IMR-90 (cell line): ENCODE measurements around the gene RNPEP. TPM values are rescaled to one million over a fixed set of nuclear protein-coding genes. Genes with fewer than 3 reads are reported as not detected.

Source experiments
- ATAC-seq: fragments of 200-7000 bp; cut with Tn5 transposase; 2 replicates; pipeline ENCODE4 v1.9.1; 2020; ENCODE audit warnings: low read depth, mild to moderate bottlenecking, moderate library complexity
- BruUV-seq: library from RNA; stranded (reverse); fragments of 400-500 nt; replicated peaks from 2 replicates; lab custom pipeline; 2021; lab: Mats Ljungman, UMichigan
- CTCF ChIA-PET: fragments of 300-600 bp; formaldehyde crosslinking; extraction: SDS; loops from one replicate; lab custom pipeline; 2021; ENCODE audit warnings: antibody characterized with exemption; lab: Yijun Ruan, JAX
- POLR2A ChIA-PET: fragments of 300-600 bp; sonication (Branson Sonifier 250); formaldehyde crosslinking; loops from one replicate; lab custom pipeline; 2022; ENCODE audit warnings: antibody characterized with exemption; ENCODE audit not compliant: unreplicated experiment; lab: Charles Lee
- DNase-seq: peaks from one replicate; pipeline ENCODE4 v3.0.0; 2013
- H2AFZ ChIP-seq: replicated peaks from 2 replicates; pipeline ENCODE3; 2013; ENCODE audit warnings: low read length, mild to moderate bottlenecking; ENCODE audit not compliant: poor library complexity
- H2AK5ac ChIP-seq: 2 replicates; pipeline ENCODE4 v1.6.1; 2013; ENCODE audit warnings: low read depth, low read length, inconsistent platforms
- H2AK9ac ChIP-seq: replicated peaks from 2 replicates; pipeline ENCODE3; 2013; ENCODE audit warnings: mild to moderate bottlenecking, low read depth, low read length, moderate library complexity; ENCODE audit not compliant: poor library complexity
- H2BK120ac ChIP-seq: 2 replicates; pipeline ENCODE4 v1.6.1; 2013; ENCODE audit warnings: low read depth, low read length, inconsistent platforms
- H2BK15ac ChIP-seq: 3 replicates; pipeline ENCODE4 v1.6.1; 2013; ENCODE audit warnings: low read depth, low read length, inconsistent platforms
- H2BK20ac ChIP-seq: 2 replicates; pipeline ENCODE4 v1.6.1; 2013; ENCODE audit warnings: low read depth, mild to moderate bottlenecking, inconsistent platforms, low read length, moderate library complexity
- H2BK5ac ChIP-seq: 2 replicates; pipeline ENCODE4 v1.6.1; 2013; ENCODE audit warnings: mild to moderate bottlenecking, low read depth, low read length, inconsistent platforms; ENCODE audit not compliant: poor library complexity, severe bottlenecking
- H3K14ac ChIP-seq: replicated peaks from 2 replicates; pipeline ENCODE4 v1.6.1; 2013; ENCODE audit warnings: low read depth, low read length, inconsistent platforms
- H3K18ac ChIP-seq: 2 replicates; pipeline ENCODE4 v1.6.1; 2013; ENCODE audit warnings: low read depth, low read length, control low read depth
- H3K23ac ChIP-seq: 2 replicates; pipeline ENCODE4 v1.6.1; 2013; ENCODE audit warnings: low read depth, low read length, inconsistent platforms
- H3K27ac ChIP-seq: 2 replicates; pipeline ENCODE4 v1.5.1; 2013; ENCODE audit warnings: mild to moderate bottlenecking, control low read depth, low read length; ENCODE audit not compliant: insufficient read depth
- H3K27me3 ChIP-seq: 2 replicates; pipeline ENCODE4 v1.6.1; 2013; ENCODE audit warnings: low read length; ENCODE audit not compliant: control insufficient read depth, insufficient read depth
- H3K36me3 ChIP-seq: 2 replicates; pipeline ENCODE4 v1.6.1; 2013; ENCODE audit warnings: low read length, mixed read lengths; ENCODE audit not compliant: control insufficient read depth, insufficient read depth
- H3K4ac ChIP-seq: 2 replicates; pipeline ENCODE4 v1.6.1; 2013; ENCODE audit warnings: low read depth, low read length, inconsistent platforms
- H3K4me1 ChIP-seq: 2 replicates; pipeline ENCODE4 v1.6.1; 2013; ENCODE audit warnings: low read length, mixed read lengths; ENCODE audit not compliant: control insufficient read depth, insufficient read depth
- H3K4me2 ChIP-seq: 2 replicates; pipeline ENCODE4 v1.6.1; 2013; ENCODE audit warnings: low read depth, mild to moderate bottlenecking, control low read depth, low read length, moderate library complexity
- H3K4me3 ChIP-seq: 2 replicates; pipeline ENCODE4 v1.5.1; 2013; ENCODE audit warnings: low read depth, mild to moderate bottlenecking, control low read depth, low read length, moderate library complexity; ENCODE audit not compliant: insufficient read depth
- H3K56ac ChIP-seq: 2 replicates; pipeline ENCODE4 v1.6.1; 2013; ENCODE audit warnings: low read length, inconsistent platforms; ENCODE audit not compliant: insufficient read depth; ENCODE audit errors: extremely low read depth
- H3K79me1 ChIP-seq, 2 experiments: 2 replicates each; pipeline ENCODE4 v1.6.1; 2013; ENCODE audit warnings: low read length in 2 of 2, inconsistent platforms in 1 of 2, low read depth in 1 of 2
- H3K9ac ChIP-seq: 2 replicates; pipeline ENCODE4 v1.6.1; 2013; ENCODE audit warnings: low read depth, low read length, control low read depth
- H3K9me1 ChIP-seq: 2 replicates; pipeline ENCODE4 v1.6.1; 2013; ENCODE audit warnings: low read length, inconsistent platforms; ENCODE audit not compliant: insufficient read depth
- H3K9me3 ChIP-seq: 2 replicates; pipeline ENCODE4 v1.6.1; 2013; ENCODE audit warnings: low read length; ENCODE audit not compliant: control insufficient read depth, insufficient read depth
- H4K20me1 ChIP-seq: 2 replicates; pipeline ENCODE4 v1.6.1; 2013; ENCODE audit warnings: low read length, inconsistent platforms; ENCODE audit not compliant: insufficient read depth
- H4K5ac ChIP-seq: 2 replicates; pipeline ENCODE4 v1.6.1; 2013; ENCODE audit warnings: mild to moderate bottlenecking, low read depth, low read length, control low read depth
- H4K8ac ChIP-seq, 2 experiments: 2 replicates each; pipeline ENCODE4 v1.6.1; 2013; ENCODE audit warnings: low read depth in 2 of 2, low read length in 2 of 2, control low read depth in 1 of 2, inconsistent platforms in 1 of 2
- H4K91ac ChIP-seq: 2 replicates; pipeline ENCODE4 v1.6.1; 2013; ENCODE audit warnings: low read depth, low read length, inconsistent platforms; ENCODE audit not compliant: insufficient read depth
- BHLHE40 ChIP-seq: fragments of 150-350 bp; IDR thresholded peaks from 2 replicates; pipeline ENCODE4 v1.6.1; 2016; ENCODE audit warnings: mild to moderate bottlenecking, low read depth, low read length
- CEBPB ChIP-seq: IDR thresholded peaks from 2 replicates; pipeline ENCODE4 v1.6.1; 2012; ENCODE audit warnings: low read depth, low read length, improper control_type of control experiment
- CHD1 ChIP-seq: IDR thresholded peaks from 2 replicates; pipeline ENCODE4 v1.6.1; 2012; ENCODE audit warnings: low read depth, low read length, improper control_type of control experiment
- MAFK ChIP-seq: IDR thresholded peaks from 2 replicates; pipeline ENCODE4 v1.6.1; 2012; ENCODE audit warnings: low read depth, low read length, improper control_type of control experiment
- MAZ ChIP-seq: IDR thresholded peaks from 2 replicates; pipeline ENCODE4 v1.6.1; 2012; ENCODE audit warnings: low read depth, mild to moderate bottlenecking, low read length, improper control_type of control experiment, moderate library complexity, borderline replicate concordance
- MXI1 ChIP-seq: IDR thresholded peaks from 2 replicates; pipeline ENCODE4 v1.6.1; 2012; ENCODE audit warnings: low read depth, mild to moderate bottlenecking, low read length, moderate library complexity, borderline replicate concordance
- NFE2L2 ChIP-seq: fragments of 150-350 bp; IDR thresholded peaks from 2 replicates; pipeline ENCODE4 v1.6.1; 2016; ENCODE audit warnings: low read depth, mild to moderate bottlenecking, low read length
- POLR2A ChIP-seq: IDR thresholded peaks from 2 replicates; pipeline ENCODE4 v1.6.1; 2012; ENCODE audit warnings: mild to moderate bottlenecking, low read depth, low read length
- RAD21 ChIP-seq: IDR thresholded peaks from 2 replicates; pipeline ENCODE4 v1.6.1; 2012; ENCODE audit warnings: low read length, improper control_type of control experiment
- RCOR1 ChIP-seq: IDR thresholded peaks from 2 replicates; pipeline ENCODE4 v1.6.1; 2012; ENCODE audit warnings: mild to moderate bottlenecking, low read length, improper control_type of control experiment; ENCODE audit not compliant: insufficient replicate concordance
- RFX5 ChIP-seq: IDR thresholded peaks from 2 replicates; pipeline ENCODE4 v1.8.0; 2012; ENCODE audit warnings: low read depth, mild to moderate bottlenecking, low read length, moderate library complexity
- SMC3 ChIP-seq: fragments of 150-350 bp; IDR thresholded peaks from 2 replicates; pipeline ENCODE4 v1.6.1; 2016; ENCODE audit warnings: low read depth, mild to moderate bottlenecking, antibody characterized with exemption, low read length, moderate library complexity
- WGBS, 2 experiments: methylation state at CpG; one replicate each; pipeline versions ENCODE4 v1.1.5 to v1.1.7; 2013; ENCODE audit warnings: missing lambda C conversion rate in 2 of 2; ENCODE audit not compliant: insufficient read length in 1 of 2; ENCODE audit errors: extremely low coverage in 2 of 2; 5-methylcytosine and 5-hydroxymethylcytosine counted together
- dilution Hi-C: fragments of 300-500 bp; cut with HindIII; formaldehyde crosslinking; loops from one replicate; pipeline ENCODE4 v1.14.3; 2018; ENCODE audit warnings: low sequenced_read_pairs; ENCODE audit not compliant: unreplicated experiment
- in situ Hi-C: fragments of 300-500 bp; cut with MboI; formaldehyde crosslinking; loops from 3 replicates; pipeline ENCODE4 v1.14.3; 2019; ENCODE audit warnings: low sequenced_read_pairs, inconsistent platforms, mixed read lengths
- intact Hi-C: fragments of 100-400 bp; cut with micrococcal nuclease; formaldehyde crosslinking; loops from 2 replicates; pipeline ENCODE4 v1.10.0; 2022
- polyA plus RNA-seq, 3 experiments: library from polyadenylated mRNA; depleted of rRNA; stranded (reverse); fragments of >200 nt; gene quantifications; 2 replicates each; pipeline ENCODE4 v1.2.3, GENCODE V29; 2012; ENCODE audit warnings: low replicate concordance in 1 of 3
- total RNA-seq: library from RNA; depleted of rRNA; stranded (reverse); fragments of >200 nt; gene quantifications from 2 replicates; pipeline ENCODE4 v1.2.3, GENCODE V29; 2012
- TF ChIP-seq, protein P1 (sequence below): conservative IDR thresholded peaks from 2 replicates; pipeline ENCODE4 v1.5.1; 2012; ENCODE audit warnings: mild to moderate bottlenecking, low read depth, low read length, improper control_type of control experiment
- TF ChIP-seq, protein P2 (sequence below): fragments of 150-350 bp; IDR thresholded peaks from 2 replicates; pipeline ENCODE4 v1.6.1; 2017; ENCODE audit warnings: mild to moderate bottlenecking, antibody characterized with exemption, low read length, low read depth

RNPEP gene
- total and polyA plus RNA-seq, 2 of the 4 experiments (the other 2 are of a cell fraction): 49.8 to 75.4 TPM

DNA sequence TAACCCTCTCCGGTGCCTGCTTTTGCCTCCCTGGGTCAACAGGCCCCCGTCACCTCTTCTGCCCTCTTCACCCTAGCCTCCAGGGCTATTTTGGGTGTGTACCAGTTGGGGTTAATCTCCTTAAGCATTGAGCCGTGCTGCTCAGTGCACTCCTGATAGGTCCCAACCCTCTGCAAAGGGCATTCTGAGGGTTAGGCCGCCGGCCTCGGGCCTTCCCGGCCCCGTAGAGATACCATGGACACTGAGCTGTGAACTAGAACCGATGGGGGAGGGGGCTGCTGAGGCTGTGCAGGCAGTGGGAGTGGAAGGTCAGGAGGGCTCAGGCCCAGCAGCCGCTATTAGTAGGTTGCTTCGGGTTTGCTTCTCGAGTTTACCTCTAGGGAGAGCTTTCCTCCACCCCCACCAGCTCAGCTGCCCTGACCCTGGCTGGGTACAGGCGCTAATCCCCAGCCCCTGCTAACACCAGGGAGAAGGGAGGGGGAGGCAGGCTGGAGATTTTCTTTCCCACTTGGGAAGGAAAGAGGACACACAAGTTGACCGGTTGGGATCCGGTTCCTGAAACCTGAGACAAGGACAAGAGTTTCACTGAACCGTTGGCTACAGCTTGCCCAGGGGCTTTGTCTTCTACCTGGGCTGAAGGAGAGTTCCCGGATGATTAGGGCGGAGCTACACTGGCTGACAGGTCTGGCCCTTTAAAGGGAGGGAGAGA, 40.9 kb upstream of the RNPEP start:
- dilution Hi-C loops: no loop called here
- Histone ChIP-seq H3K9ac (peak overlapping the region; percentile 16), H3K23ac (peak overlapping the region; percentile 28; the same call in 1 of the 2 replicates), H3K4ac (peak overlapping the region; percentile 37; the same call in 1 of the 2 replicates), H4K8ac (peak overlapping the region; percentile 27 to 57; a peak in 3 of 4 replicates), H2AFZ (peak overlapping the region; percentile 38), H4K20me1 (peaks cover 23% of the 10 kb centered on the region), H2BK20ac (peak overlapping the region; percentile 42), H3K18ac (0 out of 2 replicates have a peak overlapping the region, but pooled peaks have one; percentile 15), H2AK9ac (peak overlapping the region; percentile 84), H4K5ac (peak overlapping the region; percentile 49), H2BK120ac (peak overlapping the region; percentile 30; the same call in 1 of the 2 replicates), H3K79me1 (peaks cover 28 to 78% of the 10 kb centered on the region in 2 experiments), H3K4me2 (peak overlapping the region; percentile 66), H3K27me3 (no peaks in the 10 kb centered on the region), H3K9me1 (peaks cover 28% of the 10 kb centered on the region), H3K4me1 (peaks cover 39% of the 10 kb centered on the region), H3K36me3 (peaks cover 5% of the 10 kb centered on the region; the same call in 1 of the 2 replicates), H3K27ac (peak overlapping the region; percentile 52), H2AK5ac (peak overlapping the region; percentile 21; the same call in 1 of the 2 replicates), H3K14ac (peak overlapping the region; percentile 34), H2BK15ac (no peak overlapping the region; the same call in 2 of the 3 replicates), H3K4me3 (no peak overlapping the region), H4K91ac (no peak overlapping the region), H3K9me3 (no peaks in the 10 kb centered on the region; the same call in 1 of the 2 replicates), H2BK5ac (peak overlapping the region; percentile 35), H3K56ac (no peak overlapping the region)
- ATAC-seq (no peak), DNase-seq (no peak)
- no TSS peak for BruUV-seq
- in situ Hi-C loops: no loop called here
- intact Hi-C loops: no loop called here
- CTCF ChIA-PET: no interaction called here
- POLR2A ChIA-PET: no interaction called here
- WGBS, 2 experiments: no CpG with 5 or more reads among the region's 18 CpGs
- TF ChIP-seq NFE2L2 (no peak), RFX5 (no peak), CHD1 (no peak), SMC3 (no peak), MAZ (no peak), MXI1 (no peak), RCOR1 (no peak), BHLHE40 (no peak), POLR2A (no peak), RAD21 (no peak), CEBPB (no peak), MAFK (no peak)
- TF ChIP-seq, protein P1, sequence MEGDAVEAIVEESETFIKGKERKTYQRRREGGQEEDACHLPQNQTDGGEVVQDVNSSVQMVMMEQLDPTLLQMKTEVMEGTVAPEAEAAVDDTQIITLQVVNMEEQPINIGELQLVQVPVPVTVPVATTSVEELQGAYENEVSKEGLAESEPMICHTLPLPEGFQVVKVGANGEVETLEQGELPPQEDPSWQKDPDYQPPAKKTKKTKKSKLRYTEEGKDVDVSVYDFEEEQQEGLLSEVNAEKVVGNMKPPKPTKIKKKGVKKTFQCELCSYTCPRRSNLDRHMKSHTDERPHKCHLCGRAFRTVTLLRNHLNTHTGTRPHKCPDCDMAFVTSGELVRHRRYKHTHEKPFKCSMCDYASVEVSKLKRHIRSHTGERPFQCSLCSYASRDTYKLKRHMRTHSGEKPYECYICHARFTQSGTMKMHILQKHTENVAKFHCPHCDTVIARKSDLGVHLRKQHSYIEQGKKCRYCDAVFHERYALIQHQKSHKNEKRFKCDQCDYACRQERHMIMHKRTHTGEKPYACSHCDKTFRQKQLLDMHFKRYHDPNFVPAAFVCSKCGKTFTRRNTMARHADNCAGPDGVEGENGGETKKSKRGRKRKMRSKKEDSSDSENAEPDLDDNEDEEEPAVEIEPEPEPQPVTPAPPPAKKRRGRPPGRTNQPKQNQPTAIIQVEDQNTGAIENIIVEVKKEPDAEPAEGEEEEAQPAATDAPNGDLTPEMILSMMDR: no peak
- TF ChIP-seq, protein P2, sequence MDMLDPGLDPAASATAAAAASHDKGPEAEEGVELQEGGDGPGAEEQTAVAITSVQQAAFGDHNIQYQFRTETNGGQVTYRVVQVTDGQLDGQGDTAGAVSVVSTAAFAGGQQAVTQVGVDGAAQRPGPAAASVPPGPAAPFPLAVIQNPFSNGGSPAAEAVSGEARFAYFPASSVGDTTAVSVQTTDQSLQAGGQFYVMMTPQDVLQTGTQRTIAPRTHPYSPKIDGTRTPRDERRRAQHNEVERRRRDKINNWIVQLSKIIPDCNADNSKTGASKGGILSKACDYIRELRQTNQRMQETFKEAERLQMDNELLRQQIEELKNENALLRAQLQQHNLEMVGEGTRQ: no peak
